K562 (cell line): ENCODE measurements around the gene DHX8. TPM values are rescaled to one million over a fixed set of nuclear protein-coding genes. Genes with fewer than 3 reads are reported as not detected.

Experiments
- ATAC-seq: fragments of 200-7000 bp; cut with Tn5 transposase; 3 replicates; pipeline ENCODE4 v1.9.1; 2020; ENCODE audit warnings: moderate library complexity
- BruUV-seq: library from RNA; stranded (reverse); fragments of 400-500 nt; replicated peaks from 2 replicates; lab custom pipeline; 2021; lab: Mats Ljungman, UMichigan
- CTCF ChIA-PET: fragments of 300-600 bp; formaldehyde crosslinking; extraction: SDS; loops from one replicate; lab custom pipeline; 2021; ENCODE audit warnings: low intra/inter-chr PET ratio; lab: Yijun Ruan, JAX
- POLR2A ChIA-PET: fragments of 300-600, 350-650 bp; sonication (Branson Sonifier 250); formaldehyde crosslinking; extraction: SDS; loops from one replicate; lab custom pipeline; 2021; ENCODE audit warnings: antibody characterized with exemption, inconsistent platforms; lab: Yijun Ruan, JAX
- DNase-seq, 4 experiments: peaks; one replicate each; pipeline versions ENCODE4 v3.0.0 to v3.0.0-alpha.2; 2011 to 2018; ENCODE audit warnings: low spot score in 3 of 4, mixed read lengths in 3 of 4; ENCODE audit errors: extremely low read depth in 1 of 4
- FAIRE-seq: peaks from 2 replicates; lab custom pipeline; 2011; peaks lifted over from hg19 to GRCh38; lab: Jason Lieb, UNC
- H2AFZ ChIP-seq: 2 replicates; pipeline ENCODE4 v1.6.0; 2011; ENCODE audit warnings: low read depth, low read length, control low read depth, inconsistent platforms
- H3K27ac ChIP-seq: fragments of 200-600 bp; 3 replicates; pipeline ENCODE4 v1.8.0; 2011; ENCODE audit warnings: low read depth, mild to moderate bottlenecking, control low read depth, inconsistent platforms, low read length, moderate library complexity, mixed read lengths; ENCODE audit errors: extremely low read depth
- H3K27me3 ChIP-seq, 2 experiments: fragments of 300-600 bp in 1 of 2; 2 replicates in 1 of 2; 3 replicates in 1 of 2; pipeline versions ENCODE4 v1.6.0 to v1.8.0; 2011; ENCODE audit warnings: inconsistent platforms in 2 of 2, low read length in 2 of 2, mild to moderate bottlenecking in 1 of 2, mixed read lengths in 1 of 2, moderate library complexity in 1 of 2; ENCODE audit not compliant: control insufficient read depth in 2 of 2, insufficient read depth in 2 of 2
- H3K36me3 ChIP-seq: fragments of 300-600 bp; 3 replicates; pipeline ENCODE4 v1.8.0; 2011; ENCODE audit warnings: mild to moderate bottlenecking, low read length, inconsistent platforms; ENCODE audit not compliant: control insufficient read depth, insufficient read depth
- H3K4me1 ChIP-seq, 2 experiments: fragments of 200-600 bp in 1 of 2; replicated peaks in 1 of 2; 2 replicates in 1 of 2; 3 replicates in 1 of 2; pipeline versions ENCODE4 v1.5.1 to v1.8.0; 2011; ENCODE audit warnings: inconsistent platforms in 2 of 2, low read length in 2 of 2, mild to moderate bottlenecking in 1 of 2, mixed read lengths in 1 of 2, moderate library complexity in 1 of 2; ENCODE audit not compliant: control insufficient read depth in 2 of 2, insufficient read depth in 2 of 2
- H3K4me2 ChIP-seq: 2 replicates; pipeline ENCODE4 v1.6.1; 2011; ENCODE audit warnings: low read length, control low read depth, inconsistent platforms, mixed read lengths; ENCODE audit not compliant: insufficient read depth
- H3K4me3 ChIP-seq: fragments of 200-600 bp; sonication (generic), shearing (Covaris generic); 2 replicates; pipeline ENCODE4 v1.5.1; 2016; ENCODE audit warnings: control low read depth, inconsistent platforms
- H3K79me2 ChIP-seq: fragments of 200-600 bp; 3 replicates; pipeline ENCODE4 v1.8.0; 2011; ENCODE audit warnings: low read length, inconsistent platforms; ENCODE audit not compliant: control insufficient read depth, insufficient read depth
- H3K9ac ChIP-seq, 2 experiments: 2 replicates each; pipeline versions ENCODE4 v1.6.0 to v1.6.1; 2011; ENCODE audit warnings: low read depth in 2 of 2, low read length in 2 of 2, control low read depth in 1 of 2, inconsistent platforms in 1 of 2, mild to moderate bottlenecking in 1 of 2, mixed read lengths in 1 of 2; ENCODE audit not compliant: insufficient read depth in 1 of 2
- H3K9me1 ChIP-seq: one replicate; pipeline ENCODE4 v1.6.0; 2011; ENCODE audit warnings: inconsistent platforms, mild to moderate bottlenecking, low read length, moderate library complexity; ENCODE audit not compliant: control insufficient read depth, insufficient read depth
- H3K9me3 ChIP-seq: replicated peaks from 2 replicates; pipeline ENCODE4 v1.5.1; 2011; ENCODE audit warnings: low read depth, low read length, inconsistent platforms; ENCODE audit not compliant: control insufficient read depth, insufficient read depth
- H4K20me1 ChIP-seq: replicated peaks from 2 replicates; pipeline ENCODE4 v1.6.1; 2011; ENCODE audit warnings: low read length, inconsistent platforms, mixed read lengths; ENCODE audit not compliant: control insufficient read depth, insufficient read depth
- C11orf30 ChIP-seq: fragments of 450-650 bp; IDR thresholded peaks from 2 replicates; pipeline ENCODE4 v1.6.1; 2016; ENCODE audit warnings: low read depth, mild to moderate bottlenecking
- CHD2 ChIP-seq: IDR thresholded peaks from 2 replicates; pipeline ENCODE4 v1.6.1; 2011; ENCODE audit warnings: low read depth, low read length
- GTF2E2 ChIP-seq: fragments of 200-800 bp; sonication (Bioruptor generic); IDR thresholded peaks from 2 replicates; pipeline ENCODE4 v1.6.1; 2016; ENCODE audit warnings: missing genetic modification characterization, missing compliant biosample characterization
- HCFC1 ChIP-seq: IDR thresholded peaks from 2 replicates; pipeline ENCODE4 v1.6.1; 2012; ENCODE audit warnings: low read depth, low read length, improper control_type of control experiment
- L3MBTL2 ChIP-seq: fragments of 450-650 bp; IDR thresholded peaks from 2 replicates; pipeline ENCODE4 v1.6.1; 2016; ENCODE audit warnings: mild to moderate bottlenecking, moderate library complexity
- MAFF ChIP-seq: IDR thresholded peaks from 2 replicates; pipeline ENCODE4 v1.6.1; 2012; ENCODE audit warnings: low read length, improper control_type of control experiment
- MAFG ChIP-seq: fragments of 450-650 bp; conservative IDR thresholded peaks from 2 replicates; pipeline ENCODE4 v1.6.1; 2016; ENCODE audit warnings: missing genetic modification characterization, missing compliant biosample characterization
- MAFK ChIP-seq: IDR thresholded peaks from 2 replicates; pipeline ENCODE4 v1.6.1; 2011; ENCODE audit warnings: low read length, improper control_type of control experiment
- POLR3G ChIP-seq: IDR thresholded peaks from 2 replicates; pipeline ENCODE4 v1.6.1; 2011; ENCODE audit not compliant: insufficient read length, insufficient replicate concordance; ENCODE audit errors: extremely low read depth
- RFX1 ChIP-seq: fragments of 450-650 bp; IDR thresholded peaks from 2 replicates; pipeline ENCODE4 v1.6.1; 2016; ENCODE audit warnings: mild to moderate bottlenecking, moderate library complexity
- RFX5 ChIP-seq: IDR thresholded peaks from 2 replicates; pipeline ENCODE4 v1.6.1; 2011; ENCODE audit warnings: low read depth, mild to moderate bottlenecking, improper control_type of control experiment, low read length
- SMC3 ChIP-seq: conservative IDR thresholded peaks from 2 replicates; pipeline ENCODE4 v1.6.1; 2011; ENCODE audit warnings: low read depth, low read length, improper control_type of control experiment; ENCODE audit not compliant: insufficient read depth
- ZNF316 ChIP-seq: fragments of 450-650 bp; IDR thresholded peaks from 2 replicates; pipeline ENCODE4 v1.6.1; 2016
- ZNF445 ChIP-seq: fragments of 250-450 bp; sonication (Bioruptor Pico); IDR thresholded peaks from 2 replicates; pipeline ENCODE4 v1.4.0; 2020; ENCODE audit warnings: low read depth, mild to moderate bottlenecking, moderate library complexity
- WGBS: fragments of 100-300 bp; shearing (Covaris generic); methylation state at CpG from one replicate; pipeline ENCODE4 v1.1.6; 2016; ENCODE audit warnings: low coverage, mixed read lengths; ENCODE audit not compliant: insufficient coverage; ENCODE audit errors: missing lambda C conversion rate; 5-methylcytosine and 5-hydroxymethylcytosine counted together
- in situ Hi-C: fragments of 300-500 bp; cut with MboI; formaldehyde crosslinking; loops from 4 replicates; pipeline ENCODE4 v1.15.0; 2018; ENCODE audit warnings: inconsistent platforms, mixed read lengths
- intact Hi-C: fragments of 100-400 bp; cut with micrococcal nuclease; formaldehyde crosslinking; loops from 2 replicates; pipeline ENCODE4 v1.14.2; 2022
- polyA plus RNA-seq, 8 experiments: library from polyadenylated mRNA; depleted of rRNA in 4 of 8; stranded (reverse) in 5 of 8; unstranded in 3 of 8; fragments of >200 nt; fragmentation: Nextera tagmentation in 2 of 8; fragmentation: Illumina TruSeq in 1 of 8; extraction: Ambion mirVana in 2 of 8; extraction: Trizol in 1 of 8; gene quantifications; 2 replicates each; pipeline versions ENCODE4 v1.2.1 to v1.2.3, GENCODE V29; 2011 to 2014; ENCODE audit warnings: inconsistent platforms in 1 of 8, missing spikeins in 1 of 8
- total RNA-seq, 7 experiments: library from RNA; depleted of rRNA in 6 of 7; stranded (reverse); fragments of >200 nt in 6 of 7; fragmentation: Illumina TruSeq in 2 of 7; extraction: Trizol in 2 of 7; gene quantifications; 2 replicates each; pipeline versions ENCODE4 v1.2.1 to v1.2.3, GENCODE V29; 2011 to 2021; ENCODE audit warnings: low replicate concordance in 1 of 7
- TF ChIP-seq, protein P1 (sequence below): fragments of 250-450 bp; sonication (Bioruptor Pico); IDR thresholded peaks from 2 replicates; pipeline ENCODE4 v1.5.0; 2021

The DHX8 gene
- total and polyA plus RNA-seq, 9 of the 15 experiments (the other 6 are each of a cell fraction or from before 2014, with no cell fraction given) = 16.7 to 42.5 (median 25.6) TPM

DNA sequence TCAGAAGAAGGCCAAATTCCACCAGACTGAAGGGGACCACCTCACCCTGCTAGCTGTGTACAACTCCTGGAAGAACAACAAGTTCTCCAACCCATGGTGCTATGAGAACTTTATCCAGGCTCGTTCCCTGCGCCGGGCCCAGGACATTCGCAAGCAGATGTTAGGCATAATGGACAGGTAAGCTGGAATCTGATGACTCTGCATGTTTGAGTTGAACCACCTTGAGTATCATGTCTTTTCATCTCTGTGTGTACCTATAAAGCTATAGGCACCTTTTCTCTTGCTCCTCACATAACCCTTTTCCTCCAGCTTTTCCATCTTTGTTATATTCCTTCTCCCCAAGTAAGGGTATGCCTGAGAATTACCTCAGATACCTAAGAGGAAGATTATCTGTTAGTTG, 37.6 kb downstream of the DHX8 start:
- no peaks in the 10 kb centered on the region for H3K9me1 ChIP-seq
- no peak overlapping the region for H3K9ac ChIP-seq
- H3K4me3 ChIP-seq = no peak overlapping the region
- ChIA-PET CTCF (interaction anchor here (0.7 to 2.4 kb wide), 3 partner anchors 34 to 152 kb away, joined by 3 to 20 read pairs (median 3); no protein-coding TSS in a partner anchor), POLR2A (no interaction called here)
- H3K4me1 ChIP-seq = no peaks in the 10 kb centered on the region; a peak in 2 of 5 replicates
- H3K27me3 ChIP-seq = no peaks in the 10 kb centered on the region
- FAIRE-seq (no peak), DNase-seq (no peak), ATAC-seq (no peak)
- 98% methylated on average over 4 of the region's 4 CpGs for WGBS
- H3K27ac ChIP-seq = no peak overlapping the region
- no peaks in the 10 kb centered on the region for H3K9me3 ChIP-seq
- in situ Hi-C loops = no loop called here
- intact Hi-C loops = loop anchor here (2.0 kb wide), 2 partner anchors 55 to 155 kb away; no protein-coding TSS in a partner anchor
- H3K79me2 ChIP-seq = no peaks in the 10 kb centered on the region
- peaks cover 91% of the 10 kb centered on the region for H3K36me3 ChIP-seq
- peaks cover 3% of the 10 kb centered on the region; the same call in 1 of the 2 replicates for H4K20me1 ChIP-seq
- no TSS peak for BruUV-seq
- TF ChIP-seq L3MBTL2 (no peak), MAFK (peak; percentile 40; the same call in 1 of the 2 replicates), MAFG (peak; percentile 48), ZNF316 (peak; percentile 78), MAFF (peak; percentile 55), HCFC1 (no peak), SMC3 (no peak), ZNF445 (CRISPR knock-in tag) (no peak), POLR3G (no peak), RFX5 (no peak), RFX1 (no peak), CHD2 (no peak), GTF2E2 (tag) (no peak), C11orf30 (peak; percentile 58; the same call in 1 of the 2 replicates)
- TF ChIP-seq, protein P1, sequence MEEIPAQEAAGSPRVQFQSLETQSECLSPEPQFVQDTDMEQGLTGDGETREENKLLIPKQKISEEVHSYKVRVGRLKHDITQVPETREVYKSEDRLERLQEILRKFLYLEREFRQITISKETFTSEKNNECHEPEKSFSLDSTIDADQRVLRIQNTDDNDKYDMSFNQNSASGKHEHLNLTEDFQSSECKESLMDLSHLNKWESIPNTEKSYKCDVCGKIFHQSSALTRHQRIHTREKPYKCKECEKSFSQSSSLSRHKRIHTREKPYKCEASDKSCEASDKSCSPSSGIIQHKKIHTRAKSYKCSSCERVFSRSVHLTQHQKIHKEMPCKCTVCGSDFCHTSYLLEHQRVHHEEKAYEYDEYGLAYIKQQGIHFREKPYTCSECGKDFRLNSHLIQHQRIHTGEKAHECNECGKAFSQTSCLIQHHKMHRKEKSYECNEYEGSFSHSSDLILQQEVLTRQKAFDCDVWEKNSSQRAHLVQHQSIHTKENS (CRISPR knock-in tag) = no peak
- H3K4me2 ChIP-seq = no peak overlapping the region
- H2AFZ ChIP-seq = no peak overlapping the region
